HG03565 (cell line): Measurements from ENCODE around the gene RPL3.

Experiments used
- ATAC-seq: cut with Tn5 transposase; IDR thresholded peaks from one replicate; pipeline ENCODE4 v1.9.1; 2021; ENCODE audit warnings: mild to moderate bottlenecking, moderate library complexity; ENCODE audit not compliant: unreplicated experiment

Gene RPL3

DNA sequence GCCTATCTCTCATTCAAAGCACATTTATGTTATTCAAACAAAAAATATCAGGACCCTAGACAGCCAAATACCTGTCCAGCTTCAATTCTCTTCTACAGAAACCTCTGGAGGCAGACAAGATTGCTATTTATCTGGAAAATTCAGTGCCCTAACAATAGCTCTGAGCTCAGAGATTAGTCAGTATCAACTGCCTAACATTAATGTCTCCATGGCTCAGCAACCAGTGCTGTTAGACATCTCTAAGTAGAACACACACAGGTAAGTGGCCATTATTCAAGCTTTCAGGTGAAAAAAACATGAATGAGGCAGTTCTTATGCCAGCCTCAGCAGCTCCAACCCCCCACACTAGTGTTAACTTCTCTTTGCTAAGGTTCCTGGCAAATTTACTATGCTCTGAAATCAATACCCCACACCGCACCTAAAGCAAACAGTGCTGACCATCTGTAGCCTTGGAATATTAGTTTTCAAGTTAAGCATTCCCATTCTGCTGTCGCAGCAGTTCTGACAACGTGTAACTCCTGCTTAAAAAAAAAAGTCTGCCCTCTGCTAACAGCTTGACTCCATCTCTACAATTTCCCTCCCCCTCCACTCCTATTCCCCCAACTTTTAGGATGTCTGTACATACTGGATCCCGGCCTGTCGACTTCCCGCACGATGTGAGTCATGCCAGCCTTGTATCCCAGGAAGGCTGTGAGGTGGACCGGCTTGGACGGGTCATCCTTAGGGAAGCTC lies 1.5 kb downstream of the RPL3 start:
- ATAC-seq, result no peak

DNA sequence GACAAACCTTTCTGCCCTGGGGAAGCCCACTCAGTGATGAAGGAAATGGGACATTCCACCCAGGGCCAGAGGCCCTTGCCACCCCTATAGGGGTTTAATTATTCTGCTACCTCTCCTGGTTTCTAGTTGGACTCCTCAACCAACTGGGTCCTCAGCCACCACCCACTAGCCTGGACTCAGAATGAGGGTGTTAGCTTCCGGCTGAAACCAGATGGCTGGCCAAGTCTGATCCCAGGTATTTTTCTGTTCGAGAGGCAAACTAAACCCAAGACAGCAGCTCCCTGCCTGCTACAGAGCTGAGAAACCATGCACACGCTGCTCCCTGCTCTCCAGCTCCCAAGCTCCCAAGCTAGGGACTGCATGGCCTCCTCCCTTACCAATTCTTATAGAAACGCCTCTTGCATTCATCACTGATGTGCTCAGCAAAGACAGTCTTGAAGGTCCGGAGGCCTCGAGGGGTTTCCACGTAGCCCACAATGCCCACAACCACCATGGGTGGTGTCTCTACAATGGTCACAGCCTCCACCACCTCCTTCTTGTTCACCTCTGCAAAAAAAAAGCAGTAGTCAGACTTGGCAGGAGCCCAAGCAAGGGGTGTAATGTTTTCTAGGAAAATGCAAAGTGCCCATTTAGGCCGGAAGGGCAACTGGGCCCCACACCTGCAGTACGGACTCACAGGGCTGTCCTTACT lies 2.2 kb downstream of the RPL3 start:
- no peak for ATAC-seq

DNA sequence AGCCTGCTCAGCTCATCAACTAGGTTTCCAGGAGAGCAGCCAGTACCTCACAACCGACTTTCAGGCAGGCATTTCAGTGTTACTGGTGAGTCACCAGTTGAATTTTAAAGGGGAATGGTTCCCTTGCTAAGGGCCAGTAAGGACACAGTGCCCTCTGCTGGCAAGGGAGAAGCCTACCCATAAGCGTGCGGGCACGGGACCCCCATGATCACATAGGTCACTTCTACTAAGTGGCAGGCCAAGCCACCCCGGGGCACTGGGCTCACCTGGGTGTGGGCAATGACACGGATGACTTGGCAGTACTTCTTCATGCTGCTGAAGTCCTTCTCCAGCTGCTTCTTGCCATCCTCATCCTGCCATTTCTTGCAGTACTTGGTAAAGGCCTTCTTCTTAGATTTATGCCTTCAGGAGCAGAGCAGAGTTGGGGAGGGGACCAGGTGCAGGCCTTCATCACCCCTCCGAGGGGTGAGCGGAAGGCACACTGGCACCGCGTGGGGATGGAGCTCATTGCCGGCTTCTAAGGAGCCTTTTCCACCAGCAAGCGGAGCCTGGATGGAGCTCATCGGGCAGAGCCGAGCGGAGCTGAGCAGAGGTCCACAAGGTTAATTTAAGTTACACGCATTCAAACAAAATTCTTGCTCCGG lies 2.9 kb downstream of the RPL3 start:
- no peak for ATAC-seq

- no peak for ATAC-seq
Measured at GRCh38 chr22:39315389-39315788, 4.0 kb downstream of the RPL3 start.

GRCh38 chr22:39314251-39314971 lies 5.0 kb downstream of the RPL3 start:
- ATAC-seq, result no peak

DNA sequence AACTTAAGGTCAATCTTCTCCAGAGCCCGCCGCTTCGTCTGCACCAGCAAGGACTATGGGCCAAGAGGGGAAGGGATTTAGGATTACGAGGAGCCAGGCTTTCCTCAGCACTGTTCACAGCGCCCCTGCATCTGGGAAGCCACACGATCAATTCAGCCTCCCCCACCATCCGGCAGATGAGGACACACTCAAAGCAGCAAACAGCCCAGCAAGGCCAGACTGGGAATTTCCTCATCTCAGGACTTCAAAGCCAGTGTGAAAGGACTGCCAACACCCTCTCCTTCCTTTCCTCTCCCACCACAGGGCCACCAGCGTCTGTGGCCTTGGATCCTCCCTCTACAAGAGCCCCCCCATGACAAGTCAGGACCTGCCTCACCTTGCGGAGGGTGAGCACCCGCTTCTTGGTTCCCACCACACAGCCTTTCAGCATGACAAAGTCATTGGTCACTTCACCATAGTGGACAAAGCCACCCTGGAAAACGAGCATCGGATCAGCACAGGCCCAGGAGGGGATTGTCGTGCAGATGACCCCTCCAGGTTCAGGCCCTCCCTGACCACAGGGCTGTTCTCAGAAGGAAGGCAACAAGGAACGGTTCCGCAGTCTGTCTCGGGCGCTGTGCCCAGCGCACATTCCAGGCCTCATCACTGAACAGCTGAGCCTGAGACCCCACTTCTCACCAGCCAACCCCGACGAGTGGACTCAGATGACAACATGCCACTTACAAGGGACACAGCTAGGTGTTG lies 6.0 kb downstream of the RPL3 start:
- no peak for ATAC-seq

DNA sequence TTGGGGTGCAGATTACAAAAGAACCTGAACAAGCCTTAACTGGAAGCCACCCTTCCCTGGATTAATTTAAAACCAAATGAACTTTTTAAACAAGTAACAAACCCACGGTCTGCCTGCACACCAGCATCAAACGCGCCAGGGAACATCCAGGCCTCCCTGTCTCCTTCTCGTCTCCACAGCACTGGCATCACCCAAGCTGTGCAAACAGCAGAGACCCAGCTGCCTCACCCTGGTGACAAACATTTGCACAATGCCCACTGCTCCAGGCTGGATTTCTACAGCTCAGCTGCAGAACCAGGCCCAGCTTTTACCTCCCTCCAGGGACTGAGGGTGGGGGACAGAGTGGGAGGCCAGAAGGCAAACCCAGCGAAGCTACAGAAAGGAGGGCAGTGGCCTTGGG lies 7.0 kb downstream of the RPL3 start:
- no peak for ATAC-seq

GRCh38 chr22:39311592-39312400 lies 7.6 kb downstream of the RPL3 start:
- ATAC-seq, result no peak

DNA sequence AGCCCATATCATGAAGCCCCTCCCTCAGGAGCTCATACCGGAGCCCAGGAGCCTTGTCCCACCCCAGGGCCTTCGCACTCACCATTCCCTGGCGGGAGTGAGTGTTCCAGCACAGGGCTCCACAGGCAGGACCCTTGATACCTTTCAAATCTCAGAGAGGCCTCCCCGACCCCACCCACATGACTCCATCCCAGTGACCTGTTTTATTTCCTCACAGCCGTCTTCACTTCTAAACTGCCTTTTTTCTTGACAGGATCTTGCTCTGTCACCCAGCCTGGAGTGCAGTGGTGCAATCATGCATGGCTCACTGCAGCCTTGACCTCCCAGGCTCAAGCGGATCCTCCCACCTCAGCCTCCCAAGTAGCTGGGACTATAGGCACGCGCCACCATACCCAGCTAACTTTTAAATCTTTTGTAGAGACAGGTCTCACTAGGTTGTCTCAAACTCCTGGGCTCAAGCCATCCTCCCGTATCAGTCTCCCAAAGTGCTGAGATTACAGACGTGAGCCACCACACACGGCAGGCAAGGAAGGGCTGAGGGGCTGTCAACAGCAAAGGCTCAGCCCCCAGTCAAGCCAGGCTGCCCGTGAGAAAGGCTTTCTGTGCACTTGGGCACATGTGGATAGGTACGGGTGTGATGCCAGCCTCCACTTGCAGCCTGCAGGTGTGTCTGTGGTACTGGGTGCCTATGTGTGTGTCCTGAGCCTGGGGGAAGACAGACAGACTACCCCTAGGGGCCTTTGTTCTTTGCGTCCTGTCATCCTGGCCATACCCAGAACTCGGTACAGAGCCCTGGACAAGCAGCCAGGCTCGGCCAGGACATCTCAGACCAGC lies 9.3 kb downstream of the RPL3 start:
- ATAC-seq, result no peak

- no peak for ATAC-seq
Measured at GRCh38 chr22:39309364-39309861, 10.0 kb downstream of the RPL3 start.

GRCh38 chr22:39308614-39309363 lies 10.6 kb downstream of the RPL3 start:
- no peak for ATAC-seq

DNA sequence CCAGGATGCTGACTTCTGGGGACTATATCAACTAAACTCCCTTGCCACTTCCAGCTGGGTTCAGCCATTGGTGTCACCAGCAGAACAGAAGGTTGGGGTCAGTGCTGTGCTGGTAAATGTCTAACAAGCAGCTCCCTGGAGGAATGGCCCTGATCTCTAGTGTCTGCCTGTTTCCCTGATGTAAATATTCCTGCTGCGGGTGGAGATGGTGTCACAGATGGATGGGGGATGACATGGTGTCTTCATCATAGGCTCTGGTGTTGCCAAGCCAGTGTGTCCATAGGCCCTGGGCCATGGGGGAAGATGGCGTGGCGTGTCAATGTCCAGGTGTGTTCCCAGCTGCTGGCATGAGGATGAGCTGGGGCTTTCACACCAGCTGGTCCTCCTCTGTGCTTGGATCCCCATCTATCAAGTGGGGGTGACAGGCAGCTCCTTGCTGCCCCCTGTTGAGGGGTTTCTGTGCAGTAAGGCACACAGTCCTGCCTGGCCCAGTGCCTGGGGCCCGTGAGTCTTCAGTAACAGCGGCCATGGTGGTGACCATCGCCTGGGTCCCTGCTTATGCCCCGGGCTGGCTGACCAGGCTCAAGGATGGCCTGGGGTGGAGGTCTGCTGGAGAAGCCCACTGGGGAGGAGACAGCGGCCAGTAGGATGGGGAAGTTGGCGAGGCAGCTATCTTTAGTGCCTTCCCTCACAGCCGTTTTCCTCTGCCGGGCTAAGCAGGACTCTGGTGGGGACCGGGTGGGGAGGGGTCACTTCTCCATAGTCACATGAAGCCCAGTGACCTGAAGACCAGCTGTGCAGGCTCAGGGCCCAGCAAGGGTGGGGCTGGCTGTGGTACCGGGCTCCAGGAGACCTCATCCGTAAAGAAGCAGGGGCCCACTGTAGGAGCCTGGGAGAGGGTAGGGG lies 12.7 kb downstream of the RPL3 start:
- ATAC-seq, result no peak

DNA sequence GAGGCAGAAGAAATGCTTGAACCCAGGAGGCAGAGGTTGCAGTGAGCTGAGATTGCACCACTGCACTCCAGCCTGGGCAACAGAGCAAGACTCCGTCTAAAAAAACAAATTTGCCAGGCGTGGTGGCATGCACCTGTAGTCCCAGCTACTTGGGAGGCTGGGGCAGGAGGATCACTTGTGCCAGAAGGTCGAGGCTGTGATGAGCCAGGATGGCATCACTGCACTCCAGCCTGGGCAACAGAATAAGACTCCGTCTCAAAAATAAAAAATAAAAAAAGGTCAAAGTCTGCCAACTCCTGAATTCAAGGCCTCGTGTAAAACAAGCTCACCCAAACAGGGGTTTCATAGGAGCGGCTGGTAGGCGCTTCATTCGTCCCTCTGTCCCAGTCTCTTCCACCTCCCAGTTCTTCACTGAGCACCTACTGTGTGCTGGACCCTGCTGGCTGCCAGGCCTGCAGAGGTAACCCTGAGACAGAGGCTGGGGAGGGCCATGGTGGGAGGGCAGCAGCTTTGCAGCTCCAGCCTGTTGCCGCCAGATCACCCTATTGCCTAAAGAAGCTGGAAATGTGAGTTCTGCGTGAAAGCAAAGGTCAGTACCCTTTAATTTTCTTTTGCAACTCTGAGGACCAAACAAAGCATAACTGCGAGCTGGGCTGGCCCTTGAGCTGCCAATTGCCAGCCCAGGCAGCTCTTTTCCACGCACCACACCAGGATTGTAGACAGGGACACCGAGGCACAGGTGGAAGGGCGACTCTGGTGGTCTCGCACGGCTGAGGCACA lies 15.3 kb downstream of the RPL3 start:
- ATAC-seq, result no peak

DNA sequence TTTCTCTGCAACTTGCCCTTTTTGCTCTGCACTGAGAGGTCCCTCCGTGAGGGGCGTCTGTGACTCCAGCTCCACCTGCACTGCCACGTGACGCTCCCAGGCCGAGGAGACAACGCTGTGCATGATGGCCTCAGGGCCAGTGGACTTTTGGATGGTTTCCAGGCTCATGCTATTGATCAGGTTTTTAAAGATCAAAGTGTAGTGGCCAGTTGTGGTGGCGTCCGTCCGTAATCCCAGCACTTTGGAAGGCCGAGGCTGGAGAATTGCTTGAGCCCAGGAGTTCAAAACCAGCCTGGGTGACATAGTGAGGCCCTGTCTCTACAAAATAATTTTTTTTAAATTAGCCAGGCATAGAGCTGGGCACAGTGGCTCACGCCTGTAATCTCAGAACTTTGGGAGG lies 16.1 kb downstream of the RPL3 start:
- ATAC-seq, result no peak

- no peak for ATAC-seq
Measured at GRCh38 chr22:39302431-39302960, 16.9 kb downstream of the RPL3 start.

- no peak for ATAC-seq
Measured at GRCh38 chr22:39301926-39302325, 17.5 kb downstream of the RPL3 start.
